ENCODE results near the gene LCN15.
"Not testable (repeated sequence)": the region's sequence is repeated elsewhere in the genome, so short reads cannot be mapped to it uniquely, and the experiment has no call there.

- TF ChIP-seq ZNF274 (IDR thresholded peaks at IDR 0.05; ENCODE audit: low read depth, low read length); YY1 (IDR thresholded peaks at IDR 0.05; ENCODE audit: insufficient read depth, insufficient read length): not testable (repeated sequence)
Observed at GRCh38 chr9:136788644-136789522, 24.6 kb upstream of the LCN15 start.

Data from NT2/D1 (cell line).